CD4-positive, alpha-beta T cell (primary cell): ENCODE data around the gene PRKN. TPM values are rescaled to one million over a fixed set of nuclear protein-coding genes. Genes with fewer than 3 reads are reported as not detected.

Experiments used
- ATAC-seq: fragments of 200-7000 bp; cut with Tn5 transposase; one replicate; pipeline ENCODE4 v1.10.0; 2022; ENCODE audit warnings: mild to moderate bottlenecking; ENCODE audit not compliant: poor library complexity
- CTCF ChIA-PET: fragments of 350-600 bp; sonication (Branson Sonifier 250); formaldehyde crosslinking; loops from one replicate; lab custom pipeline; 2021; ENCODE audit warnings: antibody characterized with exemption, inconsistent platforms; lab: Charles Lee
- POLR2A ChIA-PET: fragments of 350-600 bp; sonication (Branson Sonifier 250); formaldehyde crosslinking; loops from one replicate; lab custom pipeline; 2021; ENCODE audit warnings: antibody characterized with exemption, inconsistent platforms; lab: Charles Lee
- DNase-seq, 14 experiments: peaks; one replicate each; pipeline ENCODE4 v3.0.0-alpha.2; 2013 to 2020; ENCODE audit warnings: mixed read lengths in 2 of 14
- H3K27ac ChIP-seq, 2 donors: one replicate each; pipeline versions ENCODE4 v1.5.1 to v1.7.0; 2013; ENCODE audit warnings: low read length in 2 of 2, low read depth in 1 of 2, mild to moderate bottlenecking in 1 of 2
- H3K27me3 ChIP-seq, 2 experiments: 1 replicate in 1 of 2; 2 replicates in 1 of 2; pipeline versions ENCODE4 v1.6.1 to v1.7.0; 2013; ENCODE audit warnings: low read length in 2 of 2, control low read depth in 1 of 2, mild to moderate bottlenecking in 1 of 2, moderate library complexity in 1 of 2; ENCODE audit not compliant: insufficient read depth in 2 of 2, control insufficient read depth in 1 of 2
- H3K36me3 ChIP-seq: one replicate; pipeline ENCODE4 v1.6.1; 2013; ENCODE audit warnings: low read length, control low read depth; ENCODE audit not compliant: insufficient read depth
- H3K4me1 ChIP-seq: one replicate; pipeline ENCODE4 v1.6.1; 2013; ENCODE audit warnings: low read length, control low read depth; ENCODE audit not compliant: insufficient read depth
- H3K4me3 ChIP-seq: one replicate; pipeline ENCODE4 v1.5.1; 2013; ENCODE audit warnings: mild to moderate bottlenecking, low read length, moderate library complexity
- H3K9me3 ChIP-seq, 2 experiments: 1 replicate in 1 of 2; 2 replicates in 1 of 2; pipeline versions ENCODE4 v1.6.1 to v1.7.0; 2013; ENCODE audit warnings: low read length in 2 of 2, mild to moderate bottlenecking in 2 of 2, control low read depth in 1 of 2, moderate library complexity in 1 of 2; ENCODE audit not compliant: control insufficient read depth in 1 of 2, insufficient read depth in 1 of 2
- H3K27ac Mint-ChIP-seq: one replicate; pipeline ENCODE4 v1.8.0; 2020; ENCODE audit warnings: mixed read lengths
- H3K27me3 Mint-ChIP-seq: one replicate; pipeline ENCODE4 v1.8.0; 2021; ENCODE audit warnings: mixed read lengths
- H3K36me3 Mint-ChIP-seq: one replicate; pipeline ENCODE4 v1.8.0; 2021; ENCODE audit warnings: low read depth, mixed read lengths
- H3K4me1 Mint-ChIP-seq: one replicate; pipeline ENCODE4 v1.8.0; 2021; ENCODE audit warnings: low read depth, mixed read lengths
- H3K4me3 Mint-ChIP-seq: one replicate; pipeline ENCODE4 v1.8.0; 2020; ENCODE audit warnings: mild to moderate bottlenecking, mixed read lengths
- H3K9me3 Mint-ChIP-seq: one replicate; pipeline ENCODE4 v1.8.0; 2020; ENCODE audit warnings: mixed read lengths
- CTCF ChIP-seq: fragments of 200-600 bp; IDR thresholded peaks from one replicate; pipeline ENCODE4 v1.8.0; 2022; ENCODE audit warnings: antibody characterized with exemption, mild to moderate bottlenecking
- intact Hi-C, 2 experiments: fragments of 100-400 bp; cut with DNase I in 1 of 2; cut with micrococcal nuclease in 1 of 2; formaldehyde crosslinking; loops; one replicate each; pipeline versions ENCODE4 v1.15.1 to v1.9.0; 2023 to 2025; cut with DNase I, micrococcal nuclease
- total RNA-seq, 174 experiments: library from RNA in 2 of 174; stranded (reverse) in 2 of 174; gene quantifications; one replicate each; pipeline ENCODE4 v1.2.3 and lab custom pipeline; 2021 to 2026

Gene PRKN
- total RNA-seq, 2 experiments from 2014 or later, result 5.2 to 5.4 TPM

GRCh38 chr6:161564952-161565351 lies 1162.6 kb downstream of the PRKN start:
- Histone ChIP-seq H3K9me3 (no peaks in the 10 kb centered on the region), H3K27ac (no peak overlapping the region), H3K4me3 (no peak overlapping the region), H3K4me1 (no peaks in the 10 kb centered on the region), H3K27me3 (no peaks in the 10 kb centered on the region), H3K36me3 (no peaks in the 10 kb centered on the region)
- no peaks in the 10 kb centered on the region for H3K9me3 Mint-ChIP-seq
- no peak for TF ChIP-seq CTCF
- ChIA-PET POLR2A (no interaction called here), CTCF (interaction anchor here (1.0 kb wide), 1 partner anchor 11 kb away, joined by 3 read pairs; no protein-coding TSS in a partner anchor)
- no peak overlapping the region for H3K27ac Mint-ChIP-seq
- H3K4me3 Mint-ChIP-seq, result no peak overlapping the region
- H3K36me3 Mint-ChIP-seq, result no peaks in the 10 kb centered on the region
- intact Hi-C loops, result no loop called here
- no peaks in the 10 kb centered on the region for H3K27me3 Mint-ChIP-seq
- no peak for ATAC-seq
- DNase-seq, result no peak
- H3K4me1 Mint-ChIP-seq, result no peaks in the 10 kb centered on the region

- Histone ChIP-seq H3K9me3 (no peaks in the 10 kb centered on the region), H3K36me3 (no peaks in the 10 kb centered on the region), H3K4me1 (no peaks in the 10 kb centered on the region), H3K4me3 (no peak overlapping the region), H3K27me3 (no peaks in the 10 kb centered on the region), H3K27ac (no peak overlapping the region)
- no peaks in the 10 kb centered on the region for H3K9me3 Mint-ChIP-seq
- H3K27me3 Mint-ChIP-seq, result no peaks in the 10 kb centered on the region
- intact Hi-C loops, result no loop called here
- no peak for DNase-seq
- no peaks in the 10 kb centered on the region for H3K36me3 Mint-ChIP-seq
- POLR2A ChIA-PET, result no interaction called here
- no peak for TF ChIP-seq CTCF
- no peak overlapping the region for H3K4me3 Mint-ChIP-seq
- CTCF ChIA-PET, result no interaction called here
- ATAC-seq, result no peak
- no peaks in the 10 kb centered on the region for H3K4me1 Mint-ChIP-seq
- no peak overlapping the region for H3K27ac Mint-ChIP-seq
These were observed 1165.7 kb downstream of the PRKN start for GRCh38 chr6:161561908-161562307.

- Histone ChIP-seq H3K36me3 (no peaks in the 10 kb centered on the region), H3K27ac (no peak overlapping the region), H3K4me3 (no peak overlapping the region), H3K27me3 (no peaks in the 10 kb centered on the region), H3K4me1 (no peaks in the 10 kb centered on the region), H3K9me3 (peaks cover 0 to 3% of the 10 kb centered on the region in 2 experiments)
- CTCF ChIA-PET, result interaction anchor here (0.6 kb wide), 1 partner anchor 35 kb away, joined by 3 read pairs; no protein-coding TSS in a partner anchor
- intact Hi-C loops, result no loop called here
- H3K4me1 Mint-ChIP-seq, result no peaks in the 10 kb centered on the region
- no peak for ATAC-seq
- H3K27ac Mint-ChIP-seq, result no peak overlapping the region
- no peak for DNase-seq
- no peak for TF ChIP-seq CTCF
- peaks cover 10% of the 10 kb centered on the region for H3K9me3 Mint-ChIP-seq
- POLR2A ChIA-PET, result no interaction called here
- H3K27me3 Mint-ChIP-seq, result no peaks in the 10 kb centered on the region
- no peak overlapping the region for H3K4me3 Mint-ChIP-seq
- peaks cover 4% of the 10 kb centered on the region for H3K36me3 Mint-ChIP-seq
These were observed 1170.0 kb downstream of the PRKN start for GRCh38 chr6:161557333-161558107.
